SK-N-MC (cell line): ENCODE measurements around the gene SLC25A45.

Experiments
- EZH2 ChIP-seq: fragments of 200-600 bp; sonication (generic); IDR thresholded peaks from one replicate; pipeline ENCODE4 v1.6.1; 2017; ENCODE audit warnings: antibody characterized with exemption
- FOXP2 ChIP-seq: optimal IDR thresholded peaks from 2 replicates; pipeline ENCODE3; 2011; ENCODE audit warnings: mild to moderate bottlenecking, moderate library complexity; ENCODE audit not compliant: insufficient read depth; ENCODE audit errors: extremely low read length, control extremely low read depth
- POLR2AphosphoS5 ChIP-seq: IDR thresholded peaks from 2 replicates; pipeline ENCODE4 v1.6.1; 2012; ENCODE audit warnings: mild to moderate bottlenecking, low read depth, low read length, borderline replicate concordance

DNA sequence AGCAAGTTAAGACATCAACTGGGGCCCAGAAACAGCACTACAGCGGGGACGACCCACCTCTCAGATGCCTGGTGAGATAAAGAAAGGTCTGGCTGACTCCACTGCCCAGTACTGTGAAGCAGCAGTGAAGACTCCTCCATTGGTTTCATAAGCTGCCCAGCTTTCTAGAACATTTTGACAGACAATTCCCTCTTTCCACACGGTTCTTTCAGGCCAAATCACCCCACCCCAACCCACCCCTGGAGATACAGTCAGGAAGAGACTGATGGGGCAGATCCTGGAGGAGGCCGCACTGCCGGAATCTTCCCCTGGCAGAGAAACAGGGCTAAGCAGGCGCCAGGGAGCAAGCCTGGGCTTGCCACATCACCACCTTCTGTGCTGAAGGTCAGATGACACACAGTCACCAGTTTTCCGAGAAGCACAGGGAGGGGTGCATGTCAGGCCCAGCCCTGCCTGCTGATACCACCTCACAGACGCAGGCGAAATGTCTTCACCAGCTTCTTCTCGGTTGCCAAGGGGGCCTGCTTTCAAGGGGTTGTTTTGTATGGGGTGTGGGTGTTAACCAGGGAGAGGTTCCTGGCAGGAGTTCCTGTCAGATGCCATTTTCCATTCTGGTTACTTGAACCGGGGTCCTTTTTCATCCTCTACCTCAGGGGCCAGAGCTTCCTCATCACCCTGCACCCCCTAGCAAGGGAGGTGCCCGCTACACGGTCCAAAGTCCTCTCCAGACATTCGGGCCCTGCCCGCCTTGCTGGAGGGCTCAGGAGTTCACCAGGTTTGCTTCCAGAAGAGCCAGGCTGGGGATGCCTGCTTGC, 38.7 kb upstream of the SLC25A45 start:
- TF ChIP-seq EZH2 (no peak), POLR2AphosphoS5 (no peak), FOXP2 (peak; percentile 41)
